Ovary (tissue), 9 donors: Measurements from ENCODE around the gene YKT6. TPM values are rescaled to one million over a fixed set of nuclear protein-coding genes. Genes with fewer than 3 reads are reported as not detected.

Experiments used
- DNase-seq, 5 donors: peaks; one replicate each; pipeline ENCODE4 v3.0.0-alpha.2; 2019 to 2020
- H3K27ac ChIP-seq, 2 donors: fragments of 200-600 bp; one replicate each; pipeline versions ENCODE4 v1.5.1 to v1.8.0; 2019 to 2022
- H3K27me3 ChIP-seq: fragments of 200-600 bp; one replicate; pipeline ENCODE4 v1.8.0; 2022
- H3K36me3 ChIP-seq: fragments of 200-600 bp; sonication (generic); one replicate; pipeline ENCODE4 v1.5.1; 2019
- H3K4me1 ChIP-seq: one replicate; pipeline ENCODE4 v1.8.1; 2013; ENCODE audit warnings: mild to moderate bottlenecking, moderate library complexity; ENCODE audit not compliant: insufficient read depth
- H3K4me3 ChIP-seq: fragments of 200-600 bp; sonication (generic); one replicate; pipeline ENCODE4 v1.5.1; 2017
- H3K9me3 ChIP-seq, 2 donors: fragments of 200-600 bp in 1 of 2; sonication (generic) in 1 of 2; one replicate each; pipeline versions ENCODE4 v1.5.1 to v1.8.1; 2013 to 2019; ENCODE audit warnings: mild to moderate bottlenecking in 1 of 2, moderate library complexity in 1 of 2
- EP300 ChIP-seq: sonication (generic); formaldehyde crosslinking; IDR thresholded peaks from one replicate; pipeline ENCODE4 v1.6.1; 2017; ENCODE audit warnings: antibody characterized with exemption
- POLR2A ChIP-seq: fragments of 450-650 bp; IDR thresholded peaks from one replicate; pipeline ENCODE4 v1.6.1; 2017; ENCODE audit warnings: antibody characterized with exemption, mild to moderate bottlenecking, moderate library complexity
- WGBS, 3 donors: extraction: QIAGEN DNeasy Blood & Tissue Kit in 1 of 3; methylation state at CpG; one replicate each; pipeline versions ENCODE4 v1.1.5 to v1.1.7; 2013 to 2017; 5-methylcytosine and 5-hydroxymethylcytosine counted together
- intact Hi-C, 4 donors: fragments of 100-400 bp; cut with DNase I; formaldehyde crosslinking; loops; one replicate each; pipeline versions ENCODE4 v1.11.0 to v1.15.1; 2022 to 2023
- polyA plus RNA-seq, 2 donors: library from polyadenylated mRNA; stranded (reverse); fragments of 200-250 nt in 1 of 2; fragments of 350-450 nt in 1 of 2; fragmentation: Illumina TruSeq in 1 of 2; extraction: RNeasy Lipid Tissue Mini Kit (QIAGEN cat#74804) in 1 of 2; gene quantifications; one replicate each; pipeline ENCODE4 v1.2.3, GENCODE V29; 2013 to 2014
- total RNA-seq, 7 donors: library from RNA; depleted of rRNA in 2 of 7; stranded (reverse); fragments of >200 nt in 2 of 7; fragmentation: NEBNext Ultra II Directional in 3 of 7; extraction: Animal tissue kit (Norgen Biotek cat#: 25700) in 3 of 7; gene quantifications; one replicate each; pipeline versions ENCODE4 v1.1.0 to v1.2.4, GENCODE V29; 2016 to 2023
- TF ChIP-seq, protein P1 (sequence below), 3 donors: fragments of 450-650 bp in 2 of 3; fragments of 200-600 bp in 1 of 3; IDR thresholded peaks; one replicate each; pipeline versions ENCODE4 v1.5.1 to v1.8.0; 2016 to 2022; ENCODE audit warnings: antibody characterized with exemption in 3 of 3, mild to moderate bottlenecking in 1 of 3
- donor health status: DM: no; HTN: no; CAD: no; lungs with moderate emphysema.
- donor health status: DM: no; HTN: no; CAD: no.
- donor health status: Bipolar disorder and iron deficiency.
- donor health status: DM: yes; HTN: yes; CAD: no.
- donor health status: DM: no; HTN: no; CAD: no.
- donor health status: DM: yes; HTN: yes; CAD: no.

YKT6 gene
- total and polyA plus RNA-seq, 9 donors: 22.2 to 68.0 (median 40.5) TPM

DNA sequence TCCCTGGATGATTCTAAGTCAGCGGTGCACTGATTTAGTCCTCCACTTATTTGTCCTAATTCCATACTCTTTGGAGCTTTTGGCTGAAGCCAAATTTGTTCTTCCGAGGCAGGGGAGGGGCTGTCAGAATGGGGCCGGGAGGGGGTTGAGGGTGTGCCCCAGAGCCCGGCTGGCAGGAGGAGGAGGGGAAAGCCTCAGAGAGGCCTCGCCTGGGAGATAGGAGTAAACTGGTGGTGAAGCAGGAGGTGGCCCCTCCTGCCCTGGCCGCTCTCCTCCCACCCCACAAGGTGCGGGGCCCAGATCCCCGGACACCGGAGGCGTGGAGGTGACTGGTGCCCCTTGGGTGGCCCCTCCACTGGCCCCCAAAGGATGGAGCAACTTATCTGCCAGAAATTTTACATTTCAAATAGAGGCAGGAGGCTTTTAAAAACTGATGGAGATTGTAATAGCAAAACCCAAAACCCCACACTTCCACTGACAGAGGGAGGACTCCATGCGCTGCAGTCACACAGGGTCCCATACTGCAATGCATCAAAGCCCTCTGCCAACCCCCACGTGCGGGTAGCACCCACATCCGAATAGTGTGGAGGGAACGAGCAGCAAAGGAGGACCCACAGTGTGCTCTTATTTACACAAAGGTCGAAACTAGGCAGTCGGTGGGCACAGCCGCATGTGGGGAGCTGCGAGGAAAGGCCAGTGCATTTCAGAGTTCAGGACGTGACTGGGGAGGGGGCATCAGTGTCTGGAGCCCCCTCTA is 62.7 kb downstream of the YKT6 start:
- Histone ChIP-seq H3K4me1 (no peaks in the 10 kb centered on the region), H3K27me3 (no peaks in the 10 kb centered on the region), H3K27ac (no peak overlapping the region), H3K4me3 (no peak overlapping the region), H3K36me3 (no peaks in the 10 kb centered on the region), H3K9me3 (no peaks in the 10 kb centered on the region)
- DNase-seq: no peak
- intact Hi-C loops: no loop called here
- TF ChIP-seq POLR2A (no peak), EP300 (no peak)
- TF ChIP-seq, protein P1, sequence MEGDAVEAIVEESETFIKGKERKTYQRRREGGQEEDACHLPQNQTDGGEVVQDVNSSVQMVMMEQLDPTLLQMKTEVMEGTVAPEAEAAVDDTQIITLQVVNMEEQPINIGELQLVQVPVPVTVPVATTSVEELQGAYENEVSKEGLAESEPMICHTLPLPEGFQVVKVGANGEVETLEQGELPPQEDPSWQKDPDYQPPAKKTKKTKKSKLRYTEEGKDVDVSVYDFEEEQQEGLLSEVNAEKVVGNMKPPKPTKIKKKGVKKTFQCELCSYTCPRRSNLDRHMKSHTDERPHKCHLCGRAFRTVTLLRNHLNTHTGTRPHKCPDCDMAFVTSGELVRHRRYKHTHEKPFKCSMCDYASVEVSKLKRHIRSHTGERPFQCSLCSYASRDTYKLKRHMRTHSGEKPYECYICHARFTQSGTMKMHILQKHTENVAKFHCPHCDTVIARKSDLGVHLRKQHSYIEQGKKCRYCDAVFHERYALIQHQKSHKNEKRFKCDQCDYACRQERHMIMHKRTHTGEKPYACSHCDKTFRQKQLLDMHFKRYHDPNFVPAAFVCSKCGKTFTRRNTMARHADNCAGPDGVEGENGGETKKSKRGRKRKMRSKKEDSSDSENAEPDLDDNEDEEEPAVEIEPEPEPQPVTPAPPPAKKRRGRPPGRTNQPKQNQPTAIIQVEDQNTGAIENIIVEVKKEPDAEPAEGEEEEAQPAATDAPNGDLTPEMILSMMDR (IDR thresholded peaks at IDR 0.05): no peak
- 74 to 77% (median 74%) methylated on average over 20 of the region's 20 CpGs for WGBS, 3 donors

Other genes with a start within 250 kb of the YKT6 start
- under 1 TPM in 3 of 7 donors, not detected in 4; 0.10 to 0.17 (median 0.13) TPM for gene SPDYE1, start 203.1 kb upstream of the YKT6 start, total RNA-seq
- gene SPDYE1, start 203.1 kb upstream of the YKT6 start, polyA plus RNA-seq: under 1 TPM in 1 of 2 donors, not detected in 1; 0.02 TPM
- 10 to 100 TPM; 56.3 to 91.1 (median 70.2) TPM for gene DBNL, start 156.3 kb upstream of the YKT6 start, total RNA-seq
- gene DBNL, start 156.3 kb upstream of the YKT6 start, polyA plus RNA-seq: 10 to 100 TPM; 22.0 to 57.7 TPM
- 1 to 10 TPM in 4 of 7 donors, under 1 TPM in 1, not detected in 2; 0.72 to 3.2 (median 1.9) TPM for gene PGAM2, start 135.4 kb upstream of the YKT6 start, total RNA-seq
- gene PGAM2, start 135.4 kb upstream of the YKT6 start, polyA plus RNA-seq: 1 to 10 TPM in 1 of 2 donors, under 1 TPM in 1; 0.40 to 1.7 TPM
- 10 to 100 TPM; 20.9 to 37.3 (median 30.2) TPM for gene POLM, start 118.4 kb upstream of the YKT6 start, total RNA-seq
- gene POLM, start 118.4 kb upstream of the YKT6 start, polyA plus RNA-seq: 10 to 100 TPM in 1 of 2 donors, 1 to 10 TPM in 1; 5.1 to 24.7 TPM
- 100 to 1,000 TPM; 137 to 563 (median 327) TPM for gene AEBP1, start 96.6 kb upstream of the YKT6 start, total RNA-seq
- gene AEBP1, start 96.6 kb upstream of the YKT6 start, polyA plus RNA-seq: 100 to 1,000 TPM; 240 to 283 TPM
- 100 to 1,000 TPM in 2 of 7 donors, 10 to 100 TPM in 5; 42.4 to 118 (median 76.9) TPM for gene POLD2, start 77.4 kb upstream of the YKT6 start, total RNA-seq
- gene POLD2, start 77.4 kb upstream of the YKT6 start, polyA plus RNA-seq: 10 to 100 TPM; 35.3 to 63.5 TPM
- gene MYL7, start 59.6 kb upstream of the YKT6 start, total RNA-seq: 1 to 10 TPM in 3 of 7 donors, under 1 TPM in 1, not detected in 3; 0.46 to 2.0 (median 1.6) TPM
- gene MYL7, start 59.6 kb upstream of the YKT6 start, polyA plus RNA-seq: 1 to 10 TPM in 1 of 2 donors, under 1 TPM in 1; 0.35 to 1.5 TPM
- gene GCK, start 11.5 kb upstream of the YKT6 start, total RNA-seq: 1 to 10 TPM in 5 of 7 donors, under 1 TPM in 2; 0.75 to 2.9 (median 1.3) TPM
- 1 to 10 TPM in 1 of 2 donors, under 1 TPM in 1; 0.48 to 2.7 TPM for gene GCK, start 11.5 kb upstream of the YKT6 start, polyA plus RNA-seq
- gene CAMK2B, start 124.6 kb downstream of the YKT6 start, total RNA-seq: 1 to 10 TPM in 1 of 7 donors, under 1 TPM in 4, not detected in 2; 0.24 to 1.4 (median 0.45) TPM
- gene CAMK2B, start 124.6 kb downstream of the YKT6 start, polyA plus RNA-seq: under 1 TPM; 0.22 to 0.48 TPM